ENCODE data around the gene APOF.
"Not testable (repeated sequence)": the region's sequence is repeated elsewhere in the genome, so short reads cannot be mapped to it uniquely, and the experiment has no call there.

APOF gene

GRCh38 chr12:56341616-56342015 is 21.0 kb downstream of the APOF start:
- H3K27ac ChIP-seq = no peak overlapping the region
- no peak for TF ChIP-seq ZFX (IDR thresholded peaks at IDR 0.05)
- TF ChIP-seq, protein P1, sequence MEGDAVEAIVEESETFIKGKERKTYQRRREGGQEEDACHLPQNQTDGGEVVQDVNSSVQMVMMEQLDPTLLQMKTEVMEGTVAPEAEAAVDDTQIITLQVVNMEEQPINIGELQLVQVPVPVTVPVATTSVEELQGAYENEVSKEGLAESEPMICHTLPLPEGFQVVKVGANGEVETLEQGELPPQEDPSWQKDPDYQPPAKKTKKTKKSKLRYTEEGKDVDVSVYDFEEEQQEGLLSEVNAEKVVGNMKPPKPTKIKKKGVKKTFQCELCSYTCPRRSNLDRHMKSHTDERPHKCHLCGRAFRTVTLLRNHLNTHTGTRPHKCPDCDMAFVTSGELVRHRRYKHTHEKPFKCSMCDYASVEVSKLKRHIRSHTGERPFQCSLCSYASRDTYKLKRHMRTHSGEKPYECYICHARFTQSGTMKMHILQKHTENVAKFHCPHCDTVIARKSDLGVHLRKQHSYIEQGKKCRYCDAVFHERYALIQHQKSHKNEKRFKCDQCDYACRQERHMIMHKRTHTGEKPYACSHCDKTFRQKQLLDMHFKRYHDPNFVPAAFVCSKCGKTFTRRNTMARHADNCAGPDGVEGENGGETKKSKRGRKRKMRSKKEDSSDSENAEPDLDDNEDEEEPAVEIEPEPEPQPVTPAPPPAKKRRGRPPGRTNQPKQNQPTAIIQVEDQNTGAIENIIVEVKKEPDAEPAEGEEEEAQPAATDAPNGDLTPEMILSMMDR (conservative IDR thresholded peaks at IDR 0.05) = no peak

GRCh38 chr12:56339158-56339422 is 23.6 kb downstream of the APOF start:
- no peak overlapping the region for H3K27ac ChIP-seq
- TF ChIP-seq, protein P1 (conservative IDR thresholded peaks at IDR 0.05) = no peak
- TF ChIP-seq ZFX (IDR thresholded peaks at IDR 0.05) = no peak

DNA sequence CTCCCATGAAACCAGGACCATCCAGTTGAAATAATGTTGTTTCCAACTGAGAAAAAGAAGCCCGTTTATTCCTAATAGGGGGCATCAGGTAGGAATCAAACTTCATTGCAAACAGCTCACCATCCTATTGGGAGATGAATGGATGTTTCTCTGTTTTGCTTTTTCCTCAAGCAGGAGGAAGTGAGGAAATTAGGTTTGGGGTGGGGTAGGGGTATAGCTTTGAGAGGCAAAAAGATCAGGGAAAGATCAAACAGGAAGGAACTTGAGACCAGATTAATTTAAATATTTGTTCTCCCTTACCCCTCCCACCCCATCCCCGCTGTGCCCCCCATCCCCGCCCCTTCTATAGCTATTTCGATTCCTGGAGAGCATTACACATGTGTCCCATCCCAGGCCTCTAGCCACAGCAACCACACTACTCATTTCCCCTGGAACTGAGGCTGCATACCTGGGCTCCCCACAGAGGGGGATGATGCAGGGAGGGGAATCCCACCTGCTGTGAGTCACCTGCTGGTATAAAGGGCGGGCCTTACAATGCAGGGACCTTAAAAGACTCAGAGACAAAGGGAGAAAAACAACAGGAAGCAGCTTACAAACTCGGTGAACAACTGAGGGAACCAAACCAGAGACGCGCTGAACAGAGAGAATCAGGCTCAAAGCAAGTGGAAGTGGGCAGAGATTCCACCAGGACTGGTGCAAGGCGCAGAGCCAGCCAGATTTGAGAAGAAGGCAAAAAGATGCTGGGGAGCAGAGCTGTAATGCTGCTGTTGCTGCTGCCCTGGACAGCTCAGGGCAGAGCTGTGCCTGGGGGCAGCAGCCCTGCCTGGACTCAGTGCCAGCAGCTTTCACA is 24.1 kb downstream of the APOF start, which contains the start of gene IL23A:
TSS of gene IL23A (plus strand) at position 577 of the 850 bp plus-strand sequence. CDS start at position 738, 161 bp downstream.
- no peak within 1 kb of the TSS for H3K27ac ChIP-seq
- TF ChIP-seq, protein P1 (conservative IDR thresholded peaks at IDR 0.05) = no peak
- no peak for TF ChIP-seq ZFX (IDR thresholded peaks at IDR 0.05)

GRCh38 chr12:56337753-56338251 is 24.9 kb downstream of the APOF start:
- no peak for TF ChIP-seq ZFX (IDR thresholded peaks at IDR 0.05)
- TF ChIP-seq, protein P1 (conservative IDR thresholded peaks at IDR 0.05) = no peak
- H3K27ac ChIP-seq = no peak overlapping the region

- TF ChIP-seq, protein P1 (conservative IDR thresholded peaks at IDR 0.05) = no peak
- no peak for TF ChIP-seq ZFX (IDR thresholded peaks at IDR 0.05)
- H3K27ac ChIP-seq = no peak overlapping the region
These were observed 26.1 kb downstream of the APOF start for GRCh38 chr12:56336361-56337167.

- H3K27ac ChIP-seq = not testable (repeated sequence)
These were observed 27.1 kb downstream of the APOF start for GRCh38 chr12:56335527-56335926.

GRCh38 chr12:56334490-56334793 is 28.2 kb downstream of the APOF start:
- H3K27ac ChIP-seq = peak overlapping the region; percentile 92
- TF ChIP-seq ZFX (IDR thresholded peaks at IDR 0.05) = no peak
- TF ChIP-seq, protein P1 (conservative IDR thresholded peaks at IDR 0.05) = no peak; the same call in 1 of the 2 replicates
